PC-3 (cell line): ENCODE measurements around the gene TMEM250. TPM values are rescaled to one million over a fixed set of nuclear protein-coding genes. Genes with fewer than 3 reads are reported as not detected.

Experiments used
- ATAC-seq: fragments of 200-7000 bp; cut with Tn5 transposase; 2 replicates; pipeline ENCODE4 v1.9.1; 2020; ENCODE audit warnings: mild to moderate bottlenecking, moderate library complexity
- BruUV-seq: library from RNA; stranded (reverse); fragments of 400-500 nt; replicated peaks from 2 replicates; lab custom pipeline; 2021; lab: Mats Ljungman, UMichigan
- CTCF ChIA-PET: fragments of 300-600 bp; sonication (Branson Sonifier 250); formaldehyde crosslinking; loops from one replicate; lab custom pipeline; 2022; ENCODE audit warnings: antibody characterized with exemption; lab: Charles Lee
- POLR2A ChIA-PET: fragments of 300-600 bp; sonication (Branson Sonifier 250); formaldehyde crosslinking; loops from one replicate; lab custom pipeline; 2022; ENCODE audit warnings: antibody characterized with exemption; ENCODE audit not compliant: unreplicated experiment; lab: Charles Lee
- DNase-seq: peaks from one replicate; pipeline ENCODE4 v3.0.0-alpha.2; 2015
- H2AFZ ChIP-seq: fragments of 300-600 bp; sonication (generic); 2 replicates; pipeline ENCODE4 v1.6.0; 2016; ENCODE audit warnings: antibody characterized with exemption, low read length
- H3F3A ChIP-seq: fragments of 300-600 bp; sonication (generic); one replicate; pipeline ENCODE4 v1.6.0; 2017; ENCODE audit warnings: antibody characterized with exemption, low read length, control low read depth, mild to moderate bottlenecking; ENCODE audit not compliant: unreplicated experiment
- H3K27ac ChIP-seq: fragments of 300-600 bp; sonication (generic); 2 replicates; pipeline ENCODE4 v1.5.1; 2016; ENCODE audit warnings: mild to moderate bottlenecking, low read length
- H3K27me3 ChIP-seq: fragments of 300-600 bp; sonication (generic); 2 replicates; pipeline ENCODE4 v1.6.1; 2016; ENCODE audit warnings: low read length, mixed read lengths
- H3K36me3 ChIP-seq: fragments of 300-600 bp; sonication (generic); 2 replicates; pipeline ENCODE4 v1.6.1; 2016; ENCODE audit warnings: low read depth, mixed run types, low read length, mixed read lengths
- H3K4me1 ChIP-seq: fragments of 300-600 bp; sonication (generic); 2 replicates; pipeline ENCODE4 v1.5.1; 2016; ENCODE audit warnings: low read length; ENCODE audit not compliant: insufficient read depth
- H3K4me2 ChIP-seq: fragments of 300-600 bp; sonication (generic); 2 replicates; pipeline ENCODE4 v1.6.0; 2016; ENCODE audit warnings: low read length
- H3K4me3 ChIP-seq: fragments of 300-600 bp; sonication (generic); 2 replicates; pipeline ENCODE4 v1.5.1; 2016; ENCODE audit warnings: mild to moderate bottlenecking, low read length, mixed read lengths
- H3K79me2 ChIP-seq: fragments of 300-600 bp; sonication (generic); 2 replicates; pipeline ENCODE4 v1.6.1; 2017; ENCODE audit warnings: low read length, mixed read lengths
- H3K9ac ChIP-seq: fragments of 300-600 bp; sonication (generic); 2 replicates; pipeline ENCODE4 v1.6.0; 2016; ENCODE audit warnings: mild to moderate bottlenecking, low read length
- H3K9me2 ChIP-seq: fragments of 300-600 bp; sonication (generic); replicated peaks from 2 replicates; pipeline ENCODE4 v1.6.1; 2016; ENCODE audit warnings: mixed run types, low read length, mixed read lengths
- H3K9me3 ChIP-seq: fragments of 300-600 bp; sonication (generic); 2 replicates; pipeline ENCODE4 v1.6.1; 2016; ENCODE audit warnings: low read length, mixed read lengths
- H4K20me1 ChIP-seq: fragments of 300-600 bp; sonication (generic); 2 replicates; pipeline ENCODE4 v1.6.1; 2016; ENCODE audit warnings: low read length, mixed read lengths
- EZH2 ChIP-seq: fragments of 300-600 bp; sonication (generic); IDR thresholded peaks from one replicate; pipeline ENCODE4 v1.6.1; 2017; ENCODE audit warnings: antibody characterized with exemption, mild to moderate bottlenecking, low read length; ENCODE audit not compliant: unreplicated experiment
- EZH2phosphoT487 ChIP-seq: fragments of 300-600 bp; sonication (generic); IDR thresholded peaks from 2 replicates; pipeline ENCODE4 v1.6.1; 2018; ENCODE audit warnings: mild to moderate bottlenecking, antibody characterized with exemption, low read length, borderline replicate concordance
- intact Hi-C: fragments of 100-400 bp; cut with micrococcal nuclease; formaldehyde crosslinking; loops from 2 replicates; pipeline ENCODE4 v1.9.0; 2023
- total RNA-seq: library from RNA; depleted of rRNA; stranded (reverse); fragments of >200 nt; gene quantifications from 2 replicates; pipeline ENCODE4 v1.2.3, GENCODE V29; 2014
- TF ChIP-seq, protein P1 (sequence below): fragments of 300-600 bp; sonication (generic); conservative IDR thresholded peaks from 2 replicates; pipeline ENCODE4 v1.5.1; 2017; ENCODE audit warnings: antibody characterized with exemption, low read depth, mild to moderate bottlenecking, low read length

TMEM250 gene
- total RNA-seq, 1 experiment from 2014 or later = 64.7 TPM

DNA sequence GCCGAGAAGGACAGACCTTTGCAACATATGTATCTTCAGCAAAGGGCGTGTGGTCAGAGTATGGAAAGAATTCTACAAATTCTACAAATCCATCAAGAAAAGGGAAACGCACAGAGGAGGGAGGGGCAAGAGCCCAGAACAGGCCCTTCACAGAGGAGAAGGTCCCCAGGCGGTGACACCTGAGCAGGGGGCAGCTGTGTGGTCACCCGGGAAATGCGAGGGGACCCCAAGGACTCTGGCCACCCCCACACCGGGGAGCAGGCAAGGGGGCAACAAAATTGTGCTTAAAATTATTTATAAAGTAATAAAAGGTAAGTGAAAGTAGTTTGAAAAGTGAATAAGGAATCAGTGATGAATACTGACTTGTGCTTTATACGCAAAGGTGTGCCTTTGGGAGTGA is 41.2 kb downstream of the TMEM250 start:
- CTCF ChIA-PET = no interaction called here
- Histone ChIP-seq H3K4me1 (no peaks in the 10 kb centered on the region), H2AFZ (no peak overlapping the region), H3K4me3 (no peak overlapping the region), H3K27ac (no peak overlapping the region), H3K27me3 (no peaks in the 10 kb centered on the region), H3K9me3 (no peaks in the 10 kb centered on the region), H3K9ac (no peak overlapping the region), H3F3A (no peaks in the 10 kb centered on the region), H3K9me2 (no peaks in the 10 kb centered on the region), H3K36me3 (no peaks in the 10 kb centered on the region), H4K20me1 (no peaks in the 10 kb centered on the region), H3K4me2 (no peak overlapping the region), H3K79me2 (0 out of 2 replicates have a peak, but pooled peaks cover 3% of the 10 kb centered on the region)
- TF ChIP-seq EZH2 (no peak), EZH2phosphoT487 (no peak)
- TF ChIP-seq, protein P1, sequence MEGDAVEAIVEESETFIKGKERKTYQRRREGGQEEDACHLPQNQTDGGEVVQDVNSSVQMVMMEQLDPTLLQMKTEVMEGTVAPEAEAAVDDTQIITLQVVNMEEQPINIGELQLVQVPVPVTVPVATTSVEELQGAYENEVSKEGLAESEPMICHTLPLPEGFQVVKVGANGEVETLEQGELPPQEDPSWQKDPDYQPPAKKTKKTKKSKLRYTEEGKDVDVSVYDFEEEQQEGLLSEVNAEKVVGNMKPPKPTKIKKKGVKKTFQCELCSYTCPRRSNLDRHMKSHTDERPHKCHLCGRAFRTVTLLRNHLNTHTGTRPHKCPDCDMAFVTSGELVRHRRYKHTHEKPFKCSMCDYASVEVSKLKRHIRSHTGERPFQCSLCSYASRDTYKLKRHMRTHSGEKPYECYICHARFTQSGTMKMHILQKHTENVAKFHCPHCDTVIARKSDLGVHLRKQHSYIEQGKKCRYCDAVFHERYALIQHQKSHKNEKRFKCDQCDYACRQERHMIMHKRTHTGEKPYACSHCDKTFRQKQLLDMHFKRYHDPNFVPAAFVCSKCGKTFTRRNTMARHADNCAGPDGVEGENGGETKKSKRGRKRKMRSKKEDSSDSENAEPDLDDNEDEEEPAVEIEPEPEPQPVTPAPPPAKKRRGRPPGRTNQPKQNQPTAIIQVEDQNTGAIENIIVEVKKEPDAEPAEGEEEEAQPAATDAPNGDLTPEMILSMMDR = no peak
- POLR2A ChIA-PET = no interaction called here
- intact Hi-C loops = no loop called here
- DNase-seq (no peak), ATAC-seq (no peak)
- BruUV-seq = no TSS peak

DNA sequence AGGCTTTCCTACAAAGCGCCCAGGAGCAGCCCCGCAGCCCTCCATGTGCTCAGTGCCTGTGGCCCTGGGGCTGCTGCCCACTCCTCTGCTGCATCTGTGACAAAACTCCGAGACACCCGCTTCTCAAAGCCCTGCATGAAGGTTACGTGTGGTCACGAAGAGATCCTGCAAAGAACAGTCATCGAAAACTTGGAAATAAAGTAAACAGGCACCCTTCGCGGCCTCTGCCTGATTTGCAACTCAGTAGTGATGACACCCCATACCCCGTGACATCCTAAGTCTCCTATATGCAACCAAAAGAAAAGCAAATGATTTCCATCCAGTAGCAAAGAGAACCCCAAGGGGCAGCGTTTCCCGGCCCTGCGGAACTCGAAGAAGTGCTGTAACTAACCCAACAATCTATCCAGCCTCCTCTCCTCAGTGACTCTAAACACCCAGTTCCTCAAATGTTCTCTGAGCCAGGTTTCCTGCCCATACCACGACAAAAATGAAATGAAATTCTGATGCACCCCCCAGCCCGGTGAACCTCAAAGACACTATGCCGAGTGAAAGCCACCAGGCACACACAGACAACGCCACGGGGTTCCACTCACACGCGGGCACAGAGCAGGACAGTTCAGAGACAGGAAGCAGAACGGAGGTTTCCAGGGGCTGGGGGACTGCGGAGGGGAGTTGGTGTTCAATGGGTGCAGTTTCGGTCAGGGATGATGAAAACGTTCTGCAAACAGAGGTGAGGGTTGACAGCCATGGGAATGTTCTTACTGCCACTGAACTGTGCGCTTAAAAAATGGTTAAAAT is 42.6 kb downstream of the TMEM250 start:
- ATAC-seq (no peak), DNase-seq (no peak)
- ChIA-PET CTCF (no interaction called here), POLR2A (no interaction called here)
- H3K9me2 ChIP-seq = no peaks in the 10 kb centered on the region
- intact Hi-C loops = no loop called here
- no peaks in the 10 kb centered on the region for H3K36me3 ChIP-seq
- H3K9ac ChIP-seq = no peak overlapping the region
- no peaks in the 10 kb centered on the region for H4K20me1 ChIP-seq
- 0 out of 2 replicates have a peak, but pooled peaks cover 3% of the 10 kb centered on the region for H3K79me2 ChIP-seq
- no peak overlapping the region for H3K4me3 ChIP-seq
- no peaks in the 10 kb centered on the region for H3K27me3 ChIP-seq
- H3F3A ChIP-seq = no peaks in the 10 kb centered on the region
- no peaks in the 10 kb centered on the region for H3K9me3 ChIP-seq
- H3K4me2 ChIP-seq = no peak overlapping the region
- TF ChIP-seq EZH2phosphoT487 = no peak
- no peak for TF ChIP-seq EZH2
- TF ChIP-seq, protein P1 = no peak
- H3K27ac ChIP-seq = no peak overlapping the region
- no peak overlapping the region for H2AFZ ChIP-seq
- no TSS peak for BruUV-seq
- no peaks in the 10 kb centered on the region for H3K4me1 ChIP-seq
